Measurements from ENCODE around the gene LRRC3.

LRRC3 gene

GRCh38 chr21:44462086-44462833 is 7.0 kb downstream of the LRRC3 start:
- no peak for TF ChIP-seq CTCF (conservative IDR thresholded peaks at IDR 0.05)

DNA sequence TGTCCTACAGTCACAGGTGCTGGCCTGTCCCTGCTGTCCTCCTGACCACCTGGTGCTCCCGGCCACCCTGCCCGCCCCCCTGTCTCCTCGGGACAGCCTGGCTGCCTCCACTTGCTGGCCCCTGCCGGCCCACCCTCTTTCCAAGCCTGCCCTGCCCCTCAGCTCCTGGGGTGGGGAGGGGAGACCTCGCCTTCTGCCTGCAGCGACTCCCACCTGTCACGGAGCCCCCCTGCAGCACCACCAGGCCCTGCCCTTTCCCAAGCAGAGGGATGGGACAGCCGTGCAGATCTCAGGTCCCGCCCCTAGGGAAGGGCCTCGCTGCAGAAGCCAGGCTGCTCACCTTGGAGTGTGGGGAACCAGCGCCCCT is 7.5 kb downstream of the LRRC3 start:
- no peak overlapping the region for H3K27ac ChIP-seq
- no peak for TF ChIP-seq CTCF (conservative IDR thresholded peaks at IDR 0.05)

More at GRCh38 chr21:44462086-44462833, 7.0 kb downstream of the LRRC3 start:
- H3K27ac ChIP-seq, result no peak overlapping the region

- no peak overlapping the region for H3K27ac ChIP-seq
- TF ChIP-seq CTCF (conservative IDR thresholded peaks at IDR 0.05), result no peak
Measured at GRCh38 chr21:44463724-44464123, 8.4 kb downstream of the LRRC3 start.

- H3K27ac ChIP-seq, result no peak overlapping the region
- TF ChIP-seq CTCF (conservative IDR thresholded peaks at IDR 0.05), result no peak
Measured at GRCh38 chr21:44464351-44464750, 9.0 kb downstream of the LRRC3 start.

DNA sequence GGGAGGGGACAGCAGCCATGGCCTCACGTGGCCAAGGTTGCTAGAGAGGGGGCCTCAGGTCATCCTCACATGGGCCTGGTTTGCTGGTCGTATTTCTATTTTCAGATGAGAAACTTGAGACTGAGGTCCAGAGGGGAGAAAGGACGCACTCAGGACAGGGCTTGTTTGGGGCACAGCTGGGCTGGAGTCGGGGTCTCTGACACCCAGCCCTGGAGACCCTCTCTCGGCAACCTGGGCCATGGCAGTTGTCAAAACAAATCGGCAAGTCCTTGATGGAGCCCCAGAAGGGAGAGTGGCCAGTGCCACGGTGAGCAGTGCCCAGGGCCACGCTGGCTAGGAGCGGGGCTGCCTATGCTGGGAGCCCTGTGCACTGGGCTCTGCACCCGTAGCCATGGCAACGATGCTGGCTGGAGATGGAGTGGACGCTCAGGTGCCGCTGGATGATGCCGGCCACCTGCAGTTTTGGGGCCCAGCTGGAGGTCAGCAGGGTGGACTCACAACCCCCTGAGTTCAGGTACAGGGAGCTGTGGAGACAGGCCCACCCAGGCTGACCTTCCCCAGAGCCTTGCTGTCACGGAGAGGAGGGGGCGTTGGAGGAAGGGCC is 11.1 kb downstream of the LRRC3 start:
- TF ChIP-seq CTCF (conservative IDR thresholded peaks at IDR 0.05), result no peak
- no peak overlapping the region for H3K27ac ChIP-seq

- TF ChIP-seq CTCF (conservative IDR thresholded peaks at IDR 0.05), result no peak
- H3K27ac ChIP-seq, result no peak overlapping the region
Measured at GRCh38 chr21:44466996-44467858, 11.9 kb downstream of the LRRC3 start.

GRCh38 chr21:44467859-44468195 is 12.5 kb downstream of the LRRC3 start:
- H3K27ac ChIP-seq, result no peak overlapping the region
- TF ChIP-seq CTCF (conservative IDR thresholded peaks at IDR 0.05), result no peak
